GM23338 (cell line): Measurements from ENCODE around the gene ZBTB37.
A peak's percentile ranks its signal among the peaks of the same experiment; 100 is the strongest.

Experiments used
- EZH2 ChIP-seq: fragments of 200-600 bp; sonication (generic); IDR thresholded peaks from one replicate; pipeline ENCODE4 v1.8.0; 2017; ENCODE audit warnings: antibody characterized with exemption, mild to moderate bottlenecking, low read depth; ENCODE audit not compliant: unreplicated experiment
- EZH2phosphoT487 ChIP-seq: fragments of 200-600 bp; sonication (generic); IDR thresholded peaks from one replicate; pipeline ENCODE4 v1.8.1; 2018; ENCODE audit warnings: antibody characterized with exemption; ENCODE audit not compliant: unreplicated experiment
- NANOG ChIP-seq: IDR thresholded peaks from 2 replicates; pipeline ENCODE4 v1.6.1; 2016; ENCODE audit warnings: antibody characterized with exemption, borderline replicate concordance
- POLR2AphosphoS5 ChIP-seq: IDR thresholded peaks from 2 replicates; pipeline ENCODE4 v1.6.1; 2016; ENCODE audit warnings: antibody characterized with exemption, low read depth
- REST ChIP-seq: IDR thresholded peaks from one replicate; pipeline ENCODE4 v1.6.1; 2018; ENCODE audit warnings: antibody characterized with exemption; ENCODE audit not compliant: unreplicated experiment
- ZNF114 ChIP-seq: fragments of 250-450 bp; sonication (Bioruptor Pico); IDR thresholded peaks from 2 replicates; pipeline ENCODE4 v1.5.0; 2020; ENCODE audit warnings: mild to moderate bottlenecking, moderate library complexity
- TF ChIP-seq, protein P1 (sequence below), 2 experiments: fragments of 200-600 bp in 1 of 2; sonication (generic) in 1 of 2; conservative IDR thresholded peaks; 2 replicates each; pipeline versions ENCODE4 v1.5.1 to v1.6.1; 2016 to 2017; ENCODE audit warnings: antibody characterized with exemption in 2 of 2, low read depth in 2 of 2, mild to moderate bottlenecking in 2 of 2, moderate library complexity in 1 of 2

DNA sequence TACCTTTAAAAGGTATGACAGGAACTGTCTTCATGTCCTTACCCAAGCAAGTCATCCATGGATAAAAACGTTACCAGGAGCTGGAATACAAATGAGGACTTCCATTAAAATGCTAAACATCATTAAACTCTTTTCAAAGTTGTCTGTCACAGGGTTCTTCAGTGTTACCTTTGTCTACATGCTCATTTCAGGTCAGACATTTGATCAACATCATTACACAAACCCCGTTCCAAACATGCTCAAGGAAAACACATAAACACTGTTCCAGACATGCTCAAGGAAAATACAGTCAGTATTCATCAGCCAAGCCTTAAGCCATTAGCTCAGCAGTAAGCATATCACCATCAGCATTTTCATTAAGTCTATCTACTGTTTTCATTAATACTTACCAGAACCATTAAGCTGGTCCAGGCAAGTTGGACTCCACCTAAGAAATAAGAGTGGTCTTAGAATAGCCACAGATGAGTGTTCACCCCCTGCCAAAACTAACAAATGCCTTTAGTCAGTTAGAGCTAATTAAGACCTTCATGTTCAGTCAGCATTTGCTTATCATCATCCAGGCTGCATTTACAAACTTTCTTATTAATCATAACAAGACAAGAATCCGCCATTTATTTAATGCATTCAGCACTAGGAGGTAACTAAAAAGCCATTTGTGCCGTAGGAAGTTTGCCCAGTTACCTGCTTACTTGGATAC, 2.6 kb upstream of the ZBTB37 start:
- TF ChIP-seq, protein P1, sequence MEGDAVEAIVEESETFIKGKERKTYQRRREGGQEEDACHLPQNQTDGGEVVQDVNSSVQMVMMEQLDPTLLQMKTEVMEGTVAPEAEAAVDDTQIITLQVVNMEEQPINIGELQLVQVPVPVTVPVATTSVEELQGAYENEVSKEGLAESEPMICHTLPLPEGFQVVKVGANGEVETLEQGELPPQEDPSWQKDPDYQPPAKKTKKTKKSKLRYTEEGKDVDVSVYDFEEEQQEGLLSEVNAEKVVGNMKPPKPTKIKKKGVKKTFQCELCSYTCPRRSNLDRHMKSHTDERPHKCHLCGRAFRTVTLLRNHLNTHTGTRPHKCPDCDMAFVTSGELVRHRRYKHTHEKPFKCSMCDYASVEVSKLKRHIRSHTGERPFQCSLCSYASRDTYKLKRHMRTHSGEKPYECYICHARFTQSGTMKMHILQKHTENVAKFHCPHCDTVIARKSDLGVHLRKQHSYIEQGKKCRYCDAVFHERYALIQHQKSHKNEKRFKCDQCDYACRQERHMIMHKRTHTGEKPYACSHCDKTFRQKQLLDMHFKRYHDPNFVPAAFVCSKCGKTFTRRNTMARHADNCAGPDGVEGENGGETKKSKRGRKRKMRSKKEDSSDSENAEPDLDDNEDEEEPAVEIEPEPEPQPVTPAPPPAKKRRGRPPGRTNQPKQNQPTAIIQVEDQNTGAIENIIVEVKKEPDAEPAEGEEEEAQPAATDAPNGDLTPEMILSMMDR (conservative IDR thresholded peaks at IDR 0.05; ENCODE audit: low read depth in 2 of 2), result no peak
- peak; percentile 56; the same call in 1 of the 2 replicates for TF ChIP-seq POLR2AphosphoS5
- no peak for TF ChIP-seq EZH2
- no peak for TF ChIP-seq REST
- TF ChIP-seq EZH2phosphoT487, result no peak
- TF ChIP-seq ZNF114 (CRISPR knock-in tag), result no peak
- no peak for TF ChIP-seq NANOG
